Measurements from ENCODE around the gene HPN. TPM values are rescaled to one million over a fixed set of nuclear protein-coding genes. Genes with fewer than 3 reads are reported as not detected.
"Not testable (repeated sequence)": the region's sequence is repeated elsewhere in the genome, so short reads cannot be mapped to it uniquely, and the experiment has no call there.

Gene HPN
- total RNA-seq, 2 donors from 2014 or later, result 0.27 to 1.0 TPM

DNA sequence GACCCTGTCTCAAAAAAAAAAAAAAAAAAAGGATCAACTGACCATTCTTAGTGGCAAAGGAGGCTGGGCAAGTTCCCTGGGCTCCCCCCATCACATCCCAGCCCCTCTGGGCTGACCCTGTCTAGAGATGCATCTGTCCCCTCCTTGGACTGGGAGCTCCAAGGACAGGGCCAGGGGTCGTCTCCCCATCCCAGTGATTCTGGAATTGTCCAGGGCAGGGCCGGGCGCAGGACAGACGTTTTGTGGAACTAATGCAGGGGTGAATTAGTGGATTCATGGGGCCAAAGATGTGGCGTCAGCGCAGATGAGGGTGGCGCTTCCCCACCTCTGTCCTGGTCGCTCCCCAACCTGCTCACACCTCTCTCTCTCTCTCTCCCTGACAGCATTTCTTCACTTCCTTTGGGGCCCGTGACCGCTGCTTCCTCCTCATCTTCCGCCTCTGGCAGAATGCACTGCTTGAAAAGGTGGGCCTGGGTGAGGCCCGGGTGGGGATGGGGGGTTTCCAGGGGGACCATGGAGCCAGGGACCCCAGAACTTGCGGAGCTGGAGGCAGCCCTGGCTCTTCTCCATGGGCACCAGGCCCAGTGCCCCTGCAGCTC lies 30.3 kb upstream of the HPN start:
- H3K27ac ChIP-seq, result no peak overlapping the region
- TF ChIP-seq, protein P1, sequence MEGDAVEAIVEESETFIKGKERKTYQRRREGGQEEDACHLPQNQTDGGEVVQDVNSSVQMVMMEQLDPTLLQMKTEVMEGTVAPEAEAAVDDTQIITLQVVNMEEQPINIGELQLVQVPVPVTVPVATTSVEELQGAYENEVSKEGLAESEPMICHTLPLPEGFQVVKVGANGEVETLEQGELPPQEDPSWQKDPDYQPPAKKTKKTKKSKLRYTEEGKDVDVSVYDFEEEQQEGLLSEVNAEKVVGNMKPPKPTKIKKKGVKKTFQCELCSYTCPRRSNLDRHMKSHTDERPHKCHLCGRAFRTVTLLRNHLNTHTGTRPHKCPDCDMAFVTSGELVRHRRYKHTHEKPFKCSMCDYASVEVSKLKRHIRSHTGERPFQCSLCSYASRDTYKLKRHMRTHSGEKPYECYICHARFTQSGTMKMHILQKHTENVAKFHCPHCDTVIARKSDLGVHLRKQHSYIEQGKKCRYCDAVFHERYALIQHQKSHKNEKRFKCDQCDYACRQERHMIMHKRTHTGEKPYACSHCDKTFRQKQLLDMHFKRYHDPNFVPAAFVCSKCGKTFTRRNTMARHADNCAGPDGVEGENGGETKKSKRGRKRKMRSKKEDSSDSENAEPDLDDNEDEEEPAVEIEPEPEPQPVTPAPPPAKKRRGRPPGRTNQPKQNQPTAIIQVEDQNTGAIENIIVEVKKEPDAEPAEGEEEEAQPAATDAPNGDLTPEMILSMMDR (IDR thresholded peaks at IDR 0.05), result no peak
- no peak for DNase-seq
- H3K4me3 ChIP-seq, result no peak overlapping the region
- H3K4me1 ChIP-seq, result no peaks in the 10 kb centered on the region
- no peaks in the 10 kb centered on the region for H3K27me3 ChIP-seq
- H3K36me3 ChIP-seq, result no peaks in the 10 kb centered on the region
- H3K9me3 ChIP-seq, result no peaks in the 10 kb centered on the region
- no peak overlapping the region for H3K9ac ChIP-seq (ENCODE audit: low read depth in 2 of 2, low read length in 2 of 2)
- intact Hi-C loops (cut with DNase I), result no loop called here

DNA sequence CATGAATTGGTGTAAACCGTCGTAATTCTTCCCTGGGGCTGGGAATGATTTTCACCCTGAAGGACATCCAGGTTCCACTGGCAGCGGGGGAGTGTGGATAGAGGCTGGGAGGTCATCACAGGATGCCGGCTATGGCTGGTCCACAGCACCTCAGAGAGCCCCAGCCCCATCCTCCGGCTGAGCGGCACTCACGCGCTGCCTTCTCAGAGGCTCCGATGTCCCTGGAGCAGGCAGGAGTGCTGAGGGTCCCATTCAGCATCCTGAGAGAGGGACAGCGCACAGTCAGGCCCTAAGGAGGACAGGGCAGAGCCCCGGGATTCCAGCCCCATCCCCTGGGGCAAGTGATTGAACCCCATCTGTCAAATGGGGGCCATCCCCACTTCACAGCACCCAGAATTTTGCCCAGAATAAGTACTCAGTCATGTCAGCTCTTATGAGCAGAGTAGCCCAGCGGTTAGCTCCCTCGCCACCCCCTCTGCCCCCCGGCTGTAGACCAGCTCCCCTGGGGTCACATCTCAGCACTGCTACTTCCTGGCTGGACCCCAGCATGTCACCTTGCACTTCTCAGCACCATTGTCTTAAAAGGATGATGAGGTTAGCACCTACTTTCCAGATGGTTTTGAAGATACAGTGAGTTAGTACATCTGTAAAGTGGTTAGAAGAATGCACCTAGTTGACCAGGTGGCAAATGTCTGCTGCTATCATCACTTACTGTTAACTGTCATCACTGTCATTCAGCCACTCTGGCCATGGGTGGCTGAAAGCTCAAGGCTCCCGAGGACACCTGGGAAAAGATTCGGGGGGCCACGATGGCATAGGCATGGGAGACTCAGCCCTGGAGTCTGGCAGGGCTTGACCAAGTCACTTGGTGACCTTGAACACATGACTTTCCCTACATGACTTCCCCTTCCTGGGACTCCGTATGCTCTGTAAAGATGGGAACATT lies 29.5 kb upstream of the HPN start:
- no peaks in the 10 kb centered on the region for H3K36me3 ChIP-seq
- intact Hi-C loops (cut with DNase I), result no loop called here
- H3K4me3 ChIP-seq, result no peak overlapping the region
- no peaks in the 10 kb centered on the region for H3K27me3 ChIP-seq
- H3K9me3 ChIP-seq, result no peaks in the 10 kb centered on the region
- no peak overlapping the region for H3K9ac ChIP-seq (ENCODE audit: low read depth in 2 of 2, low read length in 2 of 2)
- H3K4me1 ChIP-seq, result no peaks in the 10 kb centered on the region
- TF ChIP-seq, protein P1 (IDR thresholded peaks at IDR 0.05), result no peak
- no peak for DNase-seq
- no peak overlapping the region for H3K27ac ChIP-seq

DNA sequence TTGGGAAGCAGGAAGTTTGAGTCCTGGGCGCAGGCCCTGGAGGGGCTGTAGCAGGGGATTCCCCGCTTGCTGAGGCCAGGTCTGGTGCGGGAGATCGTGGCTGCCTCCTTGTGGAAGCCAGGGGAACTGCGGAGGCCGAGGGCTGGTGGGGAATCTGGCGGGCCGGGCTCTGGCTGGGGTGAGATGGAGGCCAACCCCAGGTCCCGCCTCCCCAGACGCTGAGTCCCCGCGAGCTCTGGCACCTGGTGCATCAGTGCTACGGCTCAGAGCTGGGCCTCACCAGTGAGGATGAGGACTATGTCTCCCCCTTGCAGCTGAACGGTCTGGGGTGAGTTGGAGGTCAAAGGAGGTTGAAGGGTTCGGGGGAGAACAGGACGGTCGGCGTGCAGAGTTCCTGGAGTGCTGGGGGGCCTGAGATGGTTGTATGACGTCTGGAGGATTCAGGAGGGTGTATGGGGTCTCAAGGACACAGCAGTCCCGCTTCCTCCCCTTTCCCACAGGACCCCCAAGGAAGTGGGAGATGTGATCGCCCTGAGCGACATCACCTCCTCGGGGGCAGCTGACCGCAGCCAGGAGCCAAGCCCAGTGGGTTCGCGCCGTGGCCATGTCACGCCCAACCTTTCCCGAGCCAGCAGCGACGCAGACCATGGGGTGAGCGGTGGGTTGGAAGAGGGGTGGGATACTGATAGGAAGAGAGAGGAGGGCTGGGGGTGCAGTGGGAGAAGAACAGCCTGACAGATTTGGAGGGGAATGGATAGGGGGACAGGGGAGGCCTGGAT lies 28.3 kb upstream of the HPN start:
- peak overlapping the region; percentile 7 to 46 for H3K9ac ChIP-seq (ENCODE audit: low read depth in 2 of 2, low read length in 2 of 2)
- no peaks in the 10 kb centered on the region for H3K27me3 ChIP-seq
- intact Hi-C loops (cut with DNase I), result loop anchor here (1.0 kb wide), 1 partner anchor 41 kb away; no protein-coding TSS in a partner anchor
- H3K4me1 ChIP-seq, result no peaks in the 10 kb centered on the region
- DNase-seq, result peak; percentile 78
- TF ChIP-seq, protein P1 (IDR thresholded peaks at IDR 0.05), result peak; percentile 99
- H3K4me3 ChIP-seq, result no peak overlapping the region
- H3K9me3 ChIP-seq, result no peaks in the 10 kb centered on the region
- H3K36me3 ChIP-seq, result no peaks in the 10 kb centered on the region
- no peak overlapping the region for H3K27ac ChIP-seq

DNA sequence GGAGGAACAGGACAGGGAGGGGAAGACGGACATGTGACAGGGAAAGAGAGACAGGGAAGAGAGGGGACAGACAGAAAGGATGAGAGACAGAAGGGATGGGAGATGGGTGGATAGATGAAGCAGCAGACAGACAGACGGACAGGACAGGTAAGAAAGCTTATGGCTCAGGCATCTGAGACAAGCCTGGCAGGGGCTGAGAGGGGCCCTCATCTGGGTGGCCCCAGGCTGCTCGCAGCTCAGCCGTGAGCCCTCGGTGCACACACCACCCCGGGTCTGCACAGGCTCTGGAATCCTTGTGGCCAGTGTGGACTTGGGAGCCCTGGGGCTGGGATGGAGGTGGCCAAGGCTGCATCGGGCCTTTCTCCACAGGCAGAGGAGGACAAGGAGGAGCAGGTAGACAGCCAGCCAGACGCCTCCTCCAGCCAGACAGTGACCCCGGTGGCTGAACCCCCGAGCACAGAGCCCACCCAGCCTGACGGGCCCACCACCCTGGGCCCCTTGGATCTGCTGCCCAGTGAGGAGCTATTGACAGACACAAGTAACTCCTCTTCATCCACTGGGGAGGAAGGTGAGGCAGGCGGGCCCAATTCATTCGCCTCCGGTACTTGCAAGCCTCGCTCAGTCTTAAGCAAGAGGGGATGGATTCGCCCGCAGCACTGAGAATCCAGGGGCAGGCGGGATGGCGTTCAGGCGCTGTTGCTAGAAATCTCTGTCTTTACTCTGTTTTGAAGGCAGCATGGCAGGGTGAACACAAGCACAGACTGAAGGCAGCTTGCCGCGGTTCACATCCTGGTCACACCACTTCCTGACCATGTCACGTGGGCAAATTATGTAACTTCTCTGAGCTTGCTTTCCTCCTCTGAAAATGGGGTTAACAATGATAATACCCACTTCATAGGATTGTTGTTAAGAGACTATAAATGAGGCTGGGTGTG lies 27.4 kb upstream of the HPN start:
- Histone ChIP-seq H3K27ac (no peak overlapping the region), H3K4me1 (no peaks in the 10 kb centered on the region), H3K36me3 (no peaks in the 10 kb centered on the region), H3K4me3 (no peak overlapping the region), H3K9me3 (no peaks in the 10 kb centered on the region), H3K9ac (ENCODE audit: low read depth in 2 of 2, low read length in 2 of 2) (no peak overlapping the region), H3K27me3 (no peaks in the 10 kb centered on the region)
- TF ChIP-seq, protein P1 (IDR thresholded peaks at IDR 0.05), result no peak
- no peak for DNase-seq
- intact Hi-C loops (cut with DNase I), result loop anchor here (1.0 kb wide), 1 partner anchor 42 kb away; no protein-coding TSS in a partner anchor

DNA sequence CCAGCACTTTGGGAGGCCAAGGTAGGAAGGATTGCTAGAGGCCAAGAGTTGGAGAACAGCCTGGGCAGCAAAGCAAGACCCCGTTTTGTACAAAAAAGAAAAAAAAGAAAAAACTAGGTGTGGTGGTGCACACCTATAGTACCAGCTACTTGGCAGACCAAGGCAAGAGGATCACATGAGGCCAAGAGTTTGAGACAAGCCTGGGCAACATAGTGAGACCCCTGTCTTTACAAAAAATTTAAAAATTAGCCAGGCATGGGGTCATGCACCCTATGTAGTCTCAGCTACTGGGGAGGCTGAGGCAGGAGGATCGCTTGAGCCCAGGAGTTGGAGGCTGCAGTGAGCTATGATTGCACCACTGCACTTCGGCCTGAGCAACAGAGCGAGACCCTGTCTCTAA lies 26.7 kb upstream of the HPN start:
- H3K36me3 ChIP-seq; H3K4me1 ChIP-seq; H3K27ac ChIP-seq; H3K4me3 ChIP-seq; H3K27me3 ChIP-seq; intact Hi-C loops (cut with DNase I); H3K9me3 ChIP-seq; DNase-seq; H3K9ac ChIP-seq (ENCODE audit: low read depth in 2 of 2, low read length in 2 of 2): not testable (repeated sequence)
